ENCODE measurements around the gene KIF6.

- TF ChIP-seq POLR2A (IDR thresholded peaks at IDR 0.05) (no peak), CTCF (IDR thresholded peaks at IDR 0.05 in 4 of 5, conservative IDR thresholded peaks at IDR 0.05 in 1 of 5) (no peak)
Measured at GRCh38 chr6:39493777-39494176, 231.4 kb downstream of the KIF6 start.

Data from gastrocnemius medialis (tissue), 4 donors.